HL-60 (cell line): ENCODE data around the gene FSIP1.

ENCODE experiments used
- DNase-seq, 2 experiments: peaks; one replicate each; pipeline ENCODE4 v3.0.0-alpha.2; 2010 to 2020; ENCODE audit warnings: low read depth in 1 of 2, low spot score in 1 of 2
- H3K27ac ChIP-seq: fragments of 250-450 bp; sonication (Bioruptor Pico); replicated peaks from 2 replicates; pipeline ENCODE4 v1.5.1; 2020; ENCODE audit warnings: mild to moderate bottlenecking, moderate library complexity
- H3K27me3 ChIP-seq: fragments of 250-450 bp; sonication (Bioruptor Pico); 2 replicates; pipeline ENCODE4 v1.5.1; 2021; ENCODE audit warnings: mild to moderate bottlenecking, moderate library complexity; ENCODE audit not compliant: insufficient read depth, poor library complexity, severe bottlenecking
- H3K4me3 ChIP-seq: replicated peaks from 2 replicates; pipeline ENCODE4 v1.5.1; 2011; ENCODE audit warnings: mild to moderate bottlenecking, control low read depth, low read length; ENCODE audit not compliant: insufficient read depth
- CTCF ChIP-seq: IDR thresholded peaks from one replicate; pipeline ENCODE4 v1.5.1; 2011; ENCODE audit warnings: low read length, control low read depth, inconsistent platforms; ENCODE audit not compliant: insufficient read depth
- GABPA ChIP-seq: IDR thresholded peaks from 2 replicates; pipeline ENCODE4 v1.6.1; 2012; ENCODE audit warnings: low read depth
- POLR2AphosphoS5 ChIP-seq: IDR thresholded peaks from 2 replicates; pipeline ENCODE4 v1.6.1; 2012; ENCODE audit warnings: low read depth
- REST ChIP-seq: IDR thresholded peaks from 2 replicates; pipeline ENCODE4 v1.6.1; 2012; ENCODE audit warnings: low read depth; ENCODE audit not compliant: insufficient replicate concordance
- SPI1 ChIP-seq: IDR thresholded peaks from 2 replicates; pipeline ENCODE4 v1.6.1; 2012; ENCODE audit warnings: low read depth, mild to moderate bottlenecking, borderline replicate concordance

Gene FSIP1

GRCh38 chr15:39646425-39646824 lies 136.2 kb downstream of the FSIP1 start:
- no peak for TF ChIP-seq GABPA
- no peak for TF ChIP-seq CTCF
- TF ChIP-seq SPI1: no peak
- TF ChIP-seq POLR2AphosphoS5: no peak
- no peak for TF ChIP-seq REST
- H3K27ac ChIP-seq: no peak overlapping the region
- no peak for DNase-seq
- H3K4me3 ChIP-seq: no peak overlapping the region
- H3K27me3 ChIP-seq: no peaks in the 10 kb centered on the region

DNA sequence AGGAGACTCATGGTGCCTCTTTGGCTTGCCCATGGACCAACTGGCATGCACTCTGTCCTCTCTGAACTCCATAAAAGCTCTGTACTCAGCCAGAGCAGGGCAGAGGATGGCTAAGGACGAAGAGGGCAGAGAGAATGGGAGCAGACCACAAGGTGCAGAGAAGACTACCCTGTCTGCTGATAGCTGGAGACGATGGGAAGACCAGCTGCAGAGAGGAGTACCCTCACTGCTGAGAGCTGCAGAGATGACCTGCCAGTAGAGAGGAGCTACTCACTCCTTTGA lies 136.7 kb downstream of the FSIP1 start:
- no peak for DNase-seq
- TF ChIP-seq POLR2AphosphoS5 (no peak), CTCF (no peak), REST (no peak), SPI1 (no peak), GABPA (no peak)
- no peak overlapping the region for H3K4me3 ChIP-seq
- no peak overlapping the region for H3K27ac ChIP-seq
- H3K27me3 ChIP-seq: no peaks in the 10 kb centered on the region

GRCh38 chr15:39645138-39645975 lies 137.3 kb downstream of the FSIP1 start:
- Histone ChIP-seq H3K27ac (no peak overlapping the region), H3K4me3 (no peak overlapping the region), H3K27me3 (no peaks in the 10 kb centered on the region)
- no peak for DNase-seq
- TF ChIP-seq POLR2AphosphoS5 (no peak), CTCF (no peak), REST (no peak), SPI1 (no peak), GABPA (no peak)
